PC-3 (cell line): Measurements from ENCODE around the gene CIDEB. TPM values are rescaled to one million over a fixed set of nuclear protein-coding genes. Genes with fewer than 3 reads are reported as not detected.

Source experiments
- ATAC-seq: fragments of 200-7000 bp; cut with Tn5 transposase; 2 replicates; pipeline ENCODE4 v1.9.1; 2020; ENCODE audit warnings: mild to moderate bottlenecking, moderate library complexity
- BruUV-seq: library from RNA; stranded (reverse); fragments of 400-500 nt; replicated peaks from 2 replicates; lab custom pipeline; 2021; lab: Mats Ljungman, UMichigan
- CTCF ChIA-PET: fragments of 300-600 bp; sonication (Branson Sonifier 250); formaldehyde crosslinking; loops from one replicate; lab custom pipeline; 2022; ENCODE audit warnings: antibody characterized with exemption; lab: Charles Lee
- POLR2A ChIA-PET: fragments of 300-600 bp; sonication (Branson Sonifier 250); formaldehyde crosslinking; loops from one replicate; lab custom pipeline; 2022; ENCODE audit warnings: antibody characterized with exemption; ENCODE audit not compliant: unreplicated experiment; lab: Charles Lee
- DNase-seq: peaks from one replicate; pipeline ENCODE4 v3.0.0-alpha.2; 2015
- H2AFZ ChIP-seq: fragments of 300-600 bp; sonication (generic); 2 replicates; pipeline ENCODE4 v1.6.0; 2016; ENCODE audit warnings: antibody characterized with exemption, low read length
- H3F3A ChIP-seq: fragments of 300-600 bp; sonication (generic); one replicate; pipeline ENCODE4 v1.6.0; 2017; ENCODE audit warnings: antibody characterized with exemption, low read length, control low read depth, mild to moderate bottlenecking; ENCODE audit not compliant: unreplicated experiment
- H3K27ac ChIP-seq: fragments of 300-600 bp; sonication (generic); 2 replicates; pipeline ENCODE4 v1.5.1; 2016; ENCODE audit warnings: mild to moderate bottlenecking, low read length
- H3K27me3 ChIP-seq: fragments of 300-600 bp; sonication (generic); 2 replicates; pipeline ENCODE4 v1.6.1; 2016; ENCODE audit warnings: low read length, mixed read lengths
- H3K36me3 ChIP-seq: fragments of 300-600 bp; sonication (generic); 2 replicates; pipeline ENCODE4 v1.6.1; 2016; ENCODE audit warnings: low read depth, mixed run types, low read length, mixed read lengths
- H3K4me1 ChIP-seq: fragments of 300-600 bp; sonication (generic); 2 replicates; pipeline ENCODE4 v1.5.1; 2016; ENCODE audit warnings: low read length; ENCODE audit not compliant: insufficient read depth
- H3K4me2 ChIP-seq: fragments of 300-600 bp; sonication (generic); 2 replicates; pipeline ENCODE4 v1.6.0; 2016; ENCODE audit warnings: low read length
- H3K4me3 ChIP-seq: fragments of 300-600 bp; sonication (generic); 2 replicates; pipeline ENCODE4 v1.5.1; 2016; ENCODE audit warnings: mild to moderate bottlenecking, low read length, mixed read lengths
- H3K79me2 ChIP-seq: fragments of 300-600 bp; sonication (generic); 2 replicates; pipeline ENCODE4 v1.6.1; 2017; ENCODE audit warnings: low read length, mixed read lengths
- H3K9ac ChIP-seq: fragments of 300-600 bp; sonication (generic); 2 replicates; pipeline ENCODE4 v1.6.0; 2016; ENCODE audit warnings: mild to moderate bottlenecking, low read length
- H3K9me2 ChIP-seq: fragments of 300-600 bp; sonication (generic); replicated peaks from 2 replicates; pipeline ENCODE4 v1.6.1; 2016; ENCODE audit warnings: mixed run types, low read length, mixed read lengths
- H3K9me3 ChIP-seq: fragments of 300-600 bp; sonication (generic); 2 replicates; pipeline ENCODE4 v1.6.1; 2016; ENCODE audit warnings: low read length, mixed read lengths
- H4K20me1 ChIP-seq: fragments of 300-600 bp; sonication (generic); 2 replicates; pipeline ENCODE4 v1.6.1; 2016; ENCODE audit warnings: low read length, mixed read lengths
- CTCF ChIP-seq: fragments of 300-600 bp; sonication (generic); conservative IDR thresholded peaks from 2 replicates; pipeline ENCODE4 v1.5.1; 2017; ENCODE audit warnings: antibody characterized with exemption, low read depth, mild to moderate bottlenecking, low read length
- EZH2 ChIP-seq: fragments of 300-600 bp; sonication (generic); IDR thresholded peaks from one replicate; pipeline ENCODE4 v1.6.1; 2017; ENCODE audit warnings: antibody characterized with exemption, mild to moderate bottlenecking, low read length; ENCODE audit not compliant: unreplicated experiment
- EZH2phosphoT487 ChIP-seq: fragments of 300-600 bp; sonication (generic); IDR thresholded peaks from 2 replicates; pipeline ENCODE4 v1.6.1; 2018; ENCODE audit warnings: mild to moderate bottlenecking, antibody characterized with exemption, low read length, borderline replicate concordance
- intact Hi-C: fragments of 100-400 bp; cut with micrococcal nuclease; formaldehyde crosslinking; loops from 2 replicates; pipeline ENCODE4 v1.9.0; 2023
- total RNA-seq: library from RNA; depleted of rRNA; stranded (reverse); fragments of >200 nt; gene quantifications from 2 replicates; pipeline ENCODE4 v1.2.3, GENCODE V29; 2014

Gene CIDEB
- total RNA-seq, 1 experiment from 2014 or later, result not detected

- Histone ChIP-seq H3K9me3 (no peaks in the 10 kb centered on the region), H4K20me1 (no peaks in the 10 kb centered on the region), H3K4me3 (peak within 1 kb of the TSS; percentile 93), H3K27ac (peak within 1 kb of the TSS; percentile 71), H3K9me2 (no peaks in the 10 kb centered on the region), H3K27me3 (no peaks in the 10 kb centered on the region), H3K4me1 (peaks cover 36% of the 10 kb centered on the region), H3F3A (no peaks in the 10 kb centered on the region), H3K9ac (peak within 1 kb of the TSS; percentile 82), H3K36me3 (peaks cover 48% of the 10 kb centered on the region), H3K79me2 (peaks cover 42% of the 10 kb centered on the region), H2AFZ (peak within 1 kb of the TSS; percentile 92), H3K4me2 (peak within 1 kb of the TSS; percentile 89)
- ChIA-PET POLR2A (interaction anchor here (0.5 to 1.0 kb wide), 3 partner anchors 57 to 87 kb away, joined by 4 to 7 read pairs (median 5); partner anchors contain the start of gene TINF2), CTCF (interaction anchor here (0.7 to 3.1 kb wide), 3 partner anchors 9 to 57 kb away, joined by 4 to 55 read pairs (median 5); partner anchors contain the start of genes CIDEB, RABGGTA and TINF2)
- ATAC-seq (peak; percentile 65), DNase-seq (peak; percentile 95)
- TF ChIP-seq CTCF, result no peak
- no peak for TF ChIP-seq EZH2phosphoT487
- no peak for TF ChIP-seq EZH2
- BruUV-seq, result TSS peak; percentile 75
- intact Hi-C loops, result loop anchor here (5.0 kb wide), 1 partner anchor 82 kb away; the partner anchor contains the start of gene MDP1
These were observed 8.3 kb downstream of the CIDEB start, which contains the start of the genes DHRS1 and NOP9 for GRCh38 chr14:24299255-24300191. Gene DHRS1 (minus strand): TSS chr14:24299780. CDS start chr14:24299106, 674 bp downstream. Gene NOP9 (plus strand): TSS chr14:24299850. CDS start chr14:24299955, 105 bp downstream.

- no peaks in the 10 kb centered on the region for H3K9me2 ChIP-seq
- H4K20me1 ChIP-seq, result no peaks in the 10 kb centered on the region
- no peaks in the 10 kb centered on the region for H3K9me3 ChIP-seq
- ChIA-PET CTCF (interaction anchor here (0.6 to 3.1 kb wide), 4 partner anchors 9 to 133 kb away, joined by 3 to 55 read pairs (median 4); partner anchors contain the start of genes CIDEB, RABGGTA and TINF2), POLR2A (interaction anchor here (0.5 to 1.0 kb wide), 2 partner anchors 57 to 87 kb away, joined by 4 to 5 read pairs; partner anchors contain the start of gene TINF2)
- no peaks in the 10 kb centered on the region for H3K27me3 ChIP-seq
- no peaks in the 10 kb centered on the region for H3F3A ChIP-seq
- H3K79me2 ChIP-seq, result peaks cover 42% of the 10 kb centered on the region
- DNase-seq, result peak; percentile 87
- peak; percentile 73 for ATAC-seq
- peak overlapping the region; percentile 93 for H3K4me3 ChIP-seq
- peaks cover 43% of the 10 kb centered on the region for H3K36me3 ChIP-seq
- intact Hi-C loops, result loop anchor here (5.0 kb wide), 1 partner anchor 82 kb away; the partner anchor contains the start of gene MDP1
- BruUV-seq, result no TSS peak
- H3K27ac ChIP-seq, result peak overlapping the region; percentile 71
- peak overlapping the region; percentile 82 for H3K9ac ChIP-seq
- H3K4me2 ChIP-seq, result peak overlapping the region; percentile 89
- H3K4me1 ChIP-seq, result peaks cover 36% of the 10 kb centered on the region
- TF ChIP-seq EZH2, result no peak
- TF ChIP-seq EZH2phosphoT487, result no peak
- TF ChIP-seq CTCF, result no peak
- peak overlapping the region; percentile 92 for H2AFZ ChIP-seq
These were observed 8.9 kb downstream of the CIDEB start for GRCh38 chr14:24298892-24299254.
